Calu3 (cell line): Measurements from ENCODE around the gene RNF112. TPM values are rescaled to one million over a fixed set of nuclear protein-coding genes. Genes with fewer than 3 reads are reported as not detected.
"Not testable (repeated sequence)": the region's sequence is repeated elsewhere in the genome, so short reads cannot be mapped to it uniquely, and the experiment has no call there.

ENCODE experiments used
- BruUV-seq: library from RNA; stranded (reverse); fragments of 400-500 nt; replicated peaks from 2 replicates; lab custom pipeline; 2021; lab: Mats Ljungman, UMichigan
- CTCF ChIA-PET: fragments of 300-600 bp; sonication (Branson Sonifier 250); formaldehyde crosslinking; loops from one replicate; lab custom pipeline; 2022; ENCODE audit warnings: antibody characterized with exemption; lab: Charles Lee
- DNase-seq: peaks from one replicate; pipeline ENCODE4 v3.0.0; 2022
- H3K27ac Mint-ChIP-seq: one replicate; pipeline ENCODE4 v1.8.0; 2022; ENCODE audit warnings: mixed read lengths; ENCODE audit not compliant: unreplicated experiment
- H3K27me3 Mint-ChIP-seq: one replicate; pipeline ENCODE4 v1.8.0; 2022; ENCODE audit warnings: mixed read lengths; ENCODE audit not compliant: unreplicated experiment
- H3K36me3 Mint-ChIP-seq: one replicate; pipeline ENCODE4 v1.8.0; 2022; ENCODE audit warnings: mild to moderate bottlenecking, moderate library complexity, mixed read lengths; ENCODE audit not compliant: insufficient read depth, unreplicated experiment
- H3K4me1 Mint-ChIP-seq: one replicate; pipeline ENCODE4 v1.8.0; 2022; ENCODE audit warnings: mild to moderate bottlenecking, low read depth, mixed read lengths; ENCODE audit not compliant: unreplicated experiment
- H3K4me3 Mint-ChIP-seq: one replicate; pipeline ENCODE4 v1.8.0; 2022; ENCODE audit warnings: mild to moderate bottlenecking, low read depth, moderate library complexity, mixed read lengths; ENCODE audit not compliant: unreplicated experiment
- H3K9me3 Mint-ChIP-seq: one replicate; pipeline ENCODE4 v1.8.0; 2022; ENCODE audit warnings: low read depth, mixed read lengths; ENCODE audit not compliant: unreplicated experiment
- intact Hi-C: fragments of 100-400 bp; cut with micrococcal nuclease; formaldehyde crosslinking; loops from one replicate; pipeline ENCODE4 v1.10.0; 2022; ENCODE audit not compliant: unreplicated experiment
- total RNA-seq: library from RNA; stranded (reverse); gene quantifications from 2 replicates; pipeline ENCODE4 v1.2.3, GENCODE V29; 2022
- TF ChIP-seq, protein P1 (sequence below): fragments of 200-600 bp; IDR thresholded peaks from one replicate; pipeline ENCODE4 v1.8.0; 2022; ENCODE audit warnings: antibody characterized with exemption; ENCODE audit not compliant: unreplicated experiment

Gene RNF112
- total RNA-seq, 1 experiment from 2014 or later: 1.3 TPM

DNA sequence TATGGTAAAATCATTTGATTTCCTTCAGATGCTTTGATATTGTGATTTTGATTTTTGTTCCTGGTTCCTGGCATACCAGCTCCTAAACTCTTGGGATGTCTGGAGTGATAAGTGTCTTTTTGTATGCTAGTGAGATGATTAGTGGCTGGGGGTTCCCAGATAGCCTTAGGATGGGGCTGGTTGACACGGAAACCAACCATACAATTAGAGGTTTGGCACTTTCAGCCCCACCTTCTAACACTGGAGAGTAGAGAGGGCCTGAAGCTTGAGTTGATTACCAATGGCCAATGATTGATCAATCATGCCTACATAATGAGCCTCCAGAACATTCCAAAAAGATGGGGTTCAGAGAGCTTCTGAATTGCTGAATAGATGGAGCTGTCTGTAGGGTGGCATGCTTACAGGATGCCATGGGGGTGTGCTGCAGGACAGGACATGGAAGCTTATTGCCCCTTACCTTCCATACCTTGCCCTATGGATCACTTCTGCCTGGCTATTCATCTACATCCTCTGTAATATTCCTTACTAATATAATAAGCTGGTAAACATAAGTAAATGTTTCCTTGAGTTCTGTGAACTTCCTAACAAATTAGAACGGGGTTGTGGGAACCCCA lies 22.8 kb downstream of the RNF112 start:
- BruUV-seq: no TSS peak
- Mint-ChIP-seq H3K27me3 (no peaks in the 10 kb centered on the region), H3K9me3 (no peaks in the 10 kb centered on the region), H3K4me3 (no peak overlapping the region), H3K36me3 (no peaks in the 10 kb centered on the region), H3K27ac (no peak overlapping the region), H3K4me1 (no peaks in the 10 kb centered on the region)
- DNase-seq: no peak
- TF ChIP-seq, protein P1, sequence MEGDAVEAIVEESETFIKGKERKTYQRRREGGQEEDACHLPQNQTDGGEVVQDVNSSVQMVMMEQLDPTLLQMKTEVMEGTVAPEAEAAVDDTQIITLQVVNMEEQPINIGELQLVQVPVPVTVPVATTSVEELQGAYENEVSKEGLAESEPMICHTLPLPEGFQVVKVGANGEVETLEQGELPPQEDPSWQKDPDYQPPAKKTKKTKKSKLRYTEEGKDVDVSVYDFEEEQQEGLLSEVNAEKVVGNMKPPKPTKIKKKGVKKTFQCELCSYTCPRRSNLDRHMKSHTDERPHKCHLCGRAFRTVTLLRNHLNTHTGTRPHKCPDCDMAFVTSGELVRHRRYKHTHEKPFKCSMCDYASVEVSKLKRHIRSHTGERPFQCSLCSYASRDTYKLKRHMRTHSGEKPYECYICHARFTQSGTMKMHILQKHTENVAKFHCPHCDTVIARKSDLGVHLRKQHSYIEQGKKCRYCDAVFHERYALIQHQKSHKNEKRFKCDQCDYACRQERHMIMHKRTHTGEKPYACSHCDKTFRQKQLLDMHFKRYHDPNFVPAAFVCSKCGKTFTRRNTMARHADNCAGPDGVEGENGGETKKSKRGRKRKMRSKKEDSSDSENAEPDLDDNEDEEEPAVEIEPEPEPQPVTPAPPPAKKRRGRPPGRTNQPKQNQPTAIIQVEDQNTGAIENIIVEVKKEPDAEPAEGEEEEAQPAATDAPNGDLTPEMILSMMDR: no peak
- intact Hi-C loops: no loop called here
- CTCF ChIA-PET: no interaction called here

DNA sequence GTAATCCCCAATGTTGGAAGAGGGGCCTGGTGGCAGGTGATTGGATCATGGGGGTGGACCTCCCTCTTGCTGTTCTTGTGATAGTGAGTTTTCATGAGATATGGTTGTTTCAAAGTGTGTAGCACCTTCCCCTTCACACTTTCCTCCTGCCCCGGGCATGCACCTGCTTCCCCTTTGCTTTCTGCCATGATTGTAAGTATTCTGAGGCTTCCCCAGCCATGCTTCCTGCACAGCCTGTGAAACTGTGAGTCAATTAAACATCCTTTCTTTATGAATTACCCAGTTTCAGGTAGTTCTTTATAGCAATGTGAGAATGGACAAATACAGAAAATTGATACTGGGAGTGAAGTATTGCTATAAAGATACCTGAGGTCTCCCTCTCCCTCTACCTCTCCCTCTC lies 29.4 kb downstream of the RNF112 start:
- Mint-ChIP-seq H3K36me3 (no peaks in the 10 kb centered on the region), H3K9me3 (no peaks in the 10 kb centered on the region), H3K4me3 (no peak overlapping the region), H3K27me3 (no peaks in the 10 kb centered on the region), H3K27ac (no peak overlapping the region), H3K4me1 (no peaks in the 10 kb centered on the region)
- intact Hi-C loops: no loop called here
- no TSS peak for BruUV-seq
- CTCF ChIA-PET: no interaction called here
- TF ChIP-seq, protein P1: no peak
- DNase-seq: no peak

DNA sequence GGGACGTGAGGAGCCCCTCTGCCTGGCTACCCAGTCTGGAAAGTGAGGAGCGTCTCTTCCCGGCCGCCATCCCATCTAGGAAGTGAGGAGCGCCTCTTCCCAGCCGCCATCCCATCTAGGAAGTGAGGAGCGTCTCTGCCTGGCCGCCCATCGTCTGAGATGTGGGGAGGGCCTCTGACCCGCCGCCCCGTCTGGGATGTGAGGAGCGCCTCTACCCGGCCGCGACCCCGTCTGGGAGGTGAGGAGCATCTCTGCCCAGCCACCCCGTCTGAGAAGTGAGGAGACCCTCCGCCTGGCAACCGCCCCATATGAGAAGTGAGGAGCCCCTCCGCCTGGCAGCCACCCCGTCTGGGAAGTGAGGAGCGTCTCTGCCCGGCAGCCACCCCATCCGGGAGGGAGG lies 30.3 kb downstream of the RNF112 start:
- H3K27ac Mint-ChIP-seq, H3K36me3 Mint-ChIP-seq, CTCF ChIA-PET, DNase-seq, BruUV-seq, intact Hi-C loops, H3K4me1 Mint-ChIP-seq, H3K9me3 Mint-ChIP-seq, H3K27me3 Mint-ChIP-seq, H3K4me3 Mint-ChIP-seq: not testable (repeated sequence)

DNA sequence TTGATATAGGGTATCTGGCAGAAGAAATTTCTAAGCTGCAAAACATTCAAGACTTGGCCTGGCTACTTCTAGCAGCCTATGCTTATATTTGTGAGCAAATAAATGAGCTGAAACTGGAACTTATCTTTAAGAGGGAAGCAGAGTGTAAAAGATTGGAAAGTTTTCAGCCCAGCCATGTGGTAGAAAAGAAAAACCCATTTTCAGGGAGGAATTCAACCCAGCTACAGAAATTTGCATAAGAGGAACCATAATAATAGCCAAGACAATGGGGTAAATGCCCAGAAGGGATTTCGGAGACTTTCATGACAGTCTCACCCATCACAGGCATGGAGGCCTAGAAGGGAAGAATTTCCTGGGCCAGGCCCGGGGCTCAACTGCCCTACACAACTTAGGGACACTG lies 31.7 kb downstream of the RNF112 start:
- intact Hi-C loops: no loop called here
- CTCF ChIA-PET: no interaction called here
- no peak overlapping the region for H3K4me3 Mint-ChIP-seq
- H3K4me1 Mint-ChIP-seq: no peaks in the 10 kb centered on the region
- TF ChIP-seq, protein P1: no peak
- no peaks in the 10 kb centered on the region for H3K27me3 Mint-ChIP-seq
- no peaks in the 10 kb centered on the region for H3K36me3 Mint-ChIP-seq
- DNase-seq: no peak
- H3K9me3 Mint-ChIP-seq: no peaks in the 10 kb centered on the region
- no TSS peak for BruUV-seq
- no peak overlapping the region for H3K27ac Mint-ChIP-seq

DNA sequence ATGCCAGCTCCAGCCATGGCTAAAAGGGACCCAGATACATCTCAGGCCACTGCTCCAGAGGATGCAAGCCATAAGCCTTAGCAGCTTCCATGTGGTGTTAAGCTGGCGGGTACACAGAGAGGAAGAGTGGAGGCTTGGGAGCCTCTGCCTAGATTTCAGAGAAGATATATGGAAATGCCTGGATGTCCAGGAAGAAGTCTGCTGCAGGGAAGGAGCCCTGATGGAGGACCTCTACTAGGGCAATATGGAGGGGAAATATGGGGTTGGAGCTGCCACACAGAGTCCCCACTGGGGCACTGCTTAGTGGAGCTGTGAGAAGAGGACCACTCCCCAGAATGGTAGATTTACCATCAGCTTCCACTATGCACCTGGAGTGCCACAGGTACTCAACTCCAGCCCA lies 32.1 kb downstream of the RNF112 start:
- Mint-ChIP-seq H3K27ac (no peak overlapping the region), H3K9me3 (no peaks in the 10 kb centered on the region), H3K36me3 (no peaks in the 10 kb centered on the region), H3K4me1 (no peaks in the 10 kb centered on the region), H3K4me3 (no peak overlapping the region), H3K27me3 (no peaks in the 10 kb centered on the region)
- BruUV-seq: no TSS peak
- no peak for DNase-seq
- CTCF ChIA-PET: no interaction called here
- TF ChIP-seq, protein P1: no peak
- intact Hi-C loops: no loop called here
